ENCODE measurements around the gene PAX2.
"Not testable (repeated sequence)": the region's sequence is repeated elsewhere in the genome, so short reads cannot be mapped to it uniquely, and the experiment has no call there.

PAX2 gene

DNA sequence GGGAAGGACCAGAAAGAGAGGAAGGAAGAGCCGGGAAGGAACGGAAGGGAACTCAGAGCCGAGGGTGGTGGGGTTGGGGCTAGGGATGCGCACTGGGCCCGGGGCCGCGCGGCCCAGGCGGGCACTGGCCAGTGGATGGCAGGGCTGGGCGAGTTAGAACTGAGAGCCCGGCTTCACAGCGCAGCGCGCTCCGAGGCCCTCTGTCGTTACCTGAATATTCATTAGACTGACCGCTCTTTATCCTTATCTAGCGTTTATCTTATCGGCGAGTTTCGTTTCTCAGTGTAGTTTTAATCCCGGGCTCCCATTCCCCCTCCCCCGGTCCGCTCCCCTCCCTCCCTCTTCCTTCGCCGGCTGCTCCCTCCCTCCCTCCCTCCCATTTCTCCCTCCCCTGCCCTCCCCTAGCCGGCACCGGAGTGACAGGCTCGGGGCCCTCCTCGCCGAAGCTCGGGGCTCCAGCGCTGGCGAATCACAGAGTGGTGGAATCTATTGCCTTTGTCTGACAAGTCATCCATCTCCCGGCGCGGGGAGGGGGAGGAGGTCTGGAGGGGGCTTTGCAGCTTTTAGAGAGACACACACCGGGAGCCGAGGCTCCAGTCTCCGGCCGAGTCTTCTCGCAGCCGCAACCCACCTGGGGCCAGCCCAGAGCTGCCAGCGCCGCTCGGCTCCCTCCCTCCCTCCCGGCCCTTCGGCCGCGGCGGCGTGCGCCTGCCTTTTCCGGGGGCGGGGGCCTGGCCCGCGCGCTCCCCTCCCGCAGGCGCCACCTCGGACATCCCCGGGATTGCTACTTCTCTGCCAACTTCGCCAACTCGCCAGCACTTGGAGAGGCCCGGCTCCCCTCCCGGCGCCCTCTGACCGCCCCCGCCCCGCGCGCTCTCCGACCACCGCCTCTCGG is at the start of gene PAX2:
PAX2 (plus strand) TSS at position 596 of the 895 bp plus-strand sequence. CDS start 679 bp downstream, outside the sequence.
- no peak for DNase-seq

DNA sequence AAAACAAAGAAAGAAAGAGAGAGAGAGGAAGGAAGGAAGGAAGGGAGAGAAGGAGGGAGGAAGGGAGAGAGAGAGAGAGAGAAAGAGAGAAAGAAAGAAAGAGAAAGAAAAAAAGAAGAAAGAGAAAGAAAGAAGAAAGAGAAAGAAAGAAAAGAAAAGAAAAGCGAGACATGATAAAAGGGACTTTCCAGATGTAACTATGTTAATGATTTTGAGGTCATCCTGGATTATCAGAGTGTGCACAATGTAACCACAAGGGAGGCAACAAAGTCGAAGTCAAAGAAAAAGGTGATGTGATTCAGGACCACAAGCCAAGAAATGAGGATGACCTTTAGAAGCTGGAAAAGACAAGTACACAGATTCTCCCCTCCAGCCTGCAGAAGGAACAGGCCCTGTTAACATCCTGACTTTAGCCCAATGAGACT is 48.9 kb upstream of the PAX2 start:
- no peak for DNase-seq

DNA sequence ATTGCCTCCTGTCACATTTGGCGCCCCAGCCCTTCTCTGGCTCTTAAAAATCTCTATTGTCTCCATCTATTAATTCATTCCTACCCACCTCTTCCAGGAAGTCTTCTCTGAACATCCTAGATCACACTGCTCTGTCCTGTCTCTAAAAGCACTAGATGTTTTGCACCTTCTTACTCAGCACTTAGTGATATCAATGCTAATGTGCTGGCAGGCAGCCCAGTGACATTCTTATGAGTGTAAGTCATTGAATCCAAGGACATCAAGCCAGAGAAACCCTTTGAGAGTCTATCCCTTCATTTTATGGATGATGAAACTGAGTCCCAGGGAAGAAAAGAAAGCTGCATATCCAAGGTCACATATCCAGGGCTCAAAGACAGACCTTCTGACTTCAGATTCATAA is 48.3 kb upstream of the PAX2 start:
- DNase-seq, result no peak

DNA sequence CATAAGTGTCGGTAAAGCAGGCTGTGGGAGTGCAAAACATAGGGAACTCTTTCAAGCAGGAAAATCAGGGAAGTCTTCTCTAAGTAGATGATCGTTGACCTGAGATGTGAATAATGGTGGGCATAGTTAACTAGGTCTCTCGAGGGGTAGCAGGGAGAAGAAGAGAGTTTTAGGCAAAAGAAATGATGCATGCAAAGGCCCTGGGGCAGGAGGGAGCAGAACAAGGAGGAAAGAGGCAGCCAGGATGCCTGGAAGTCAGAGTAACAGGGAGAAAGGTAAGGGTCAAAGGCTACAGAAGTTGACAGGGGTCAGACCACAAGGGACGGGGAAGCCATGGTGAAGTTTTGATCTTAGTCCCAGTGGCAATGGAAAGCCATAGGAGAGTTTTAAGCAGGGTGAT is 47.8 kb upstream of the PAX2 start:
- no peak for DNase-seq

DNA sequence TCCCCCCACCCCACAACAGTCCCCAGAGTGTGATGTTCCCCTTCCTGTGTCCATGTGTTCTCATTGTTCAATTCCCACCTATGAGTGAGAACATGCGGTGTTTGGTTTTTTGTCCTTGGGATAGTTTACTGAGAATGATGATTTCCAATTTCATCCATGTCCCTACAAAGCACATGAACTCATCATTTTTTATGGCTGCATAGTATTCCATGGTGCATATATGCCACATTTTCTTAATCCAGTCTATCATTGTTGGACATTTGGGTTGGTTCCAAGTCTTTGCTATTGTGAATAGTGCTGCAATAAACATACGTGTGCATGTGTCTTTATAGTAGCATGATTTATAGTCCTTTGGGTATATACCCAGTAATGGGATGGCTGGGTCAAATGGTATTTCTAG is 43.7 kb upstream of the PAX2 start:
- not testable (repeated sequence) for DNase-seq

DNA sequence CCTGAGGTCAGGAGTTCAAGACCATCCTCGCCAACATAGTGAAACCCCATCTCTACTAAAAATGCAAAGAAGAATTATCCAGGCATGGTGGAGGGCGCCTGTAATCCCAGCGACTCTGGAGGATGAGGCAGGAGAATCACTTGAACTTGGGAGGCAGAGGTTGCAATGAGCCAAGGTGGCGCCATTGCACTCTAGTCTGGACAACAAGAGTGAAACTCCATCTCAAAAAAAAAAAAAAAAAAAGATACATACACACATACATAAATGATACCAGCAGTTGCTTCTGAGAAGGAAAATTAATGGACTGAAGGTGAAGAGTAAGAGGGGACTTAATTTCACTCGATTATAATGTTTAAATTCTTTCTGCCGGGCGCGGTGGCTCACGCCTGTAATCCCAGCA is 40.2 kb upstream of the PAX2 start:
- DNase-seq, result no peak

DNA sequence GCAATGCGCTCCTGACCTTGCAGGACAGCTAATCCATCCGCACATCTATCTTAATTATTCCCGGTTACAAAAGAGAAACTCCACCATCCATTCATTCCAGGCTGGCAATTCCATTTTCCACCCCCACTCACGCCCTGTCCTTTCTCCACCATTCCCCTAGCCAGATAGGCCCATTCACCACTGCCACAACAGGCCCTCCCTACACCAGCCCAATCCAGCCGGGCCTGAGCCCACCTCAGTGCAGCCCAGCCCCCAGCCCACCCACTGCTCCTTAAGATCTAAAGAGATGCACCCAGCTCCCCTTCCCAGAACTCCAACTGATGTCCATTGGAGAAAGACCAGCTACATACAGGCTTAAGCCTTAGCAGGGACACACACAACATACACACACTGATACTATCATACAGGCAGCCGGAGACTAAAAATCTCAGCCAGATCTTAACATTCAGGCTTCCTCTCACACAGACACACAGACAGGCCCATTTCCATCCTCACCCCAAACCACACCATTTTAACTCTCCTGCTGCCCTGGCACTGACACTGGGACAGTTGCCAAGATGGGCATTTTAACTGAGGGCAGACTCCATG is 38.0 kb upstream of the PAX2 start:
- no peak for DNase-seq

DNA sequence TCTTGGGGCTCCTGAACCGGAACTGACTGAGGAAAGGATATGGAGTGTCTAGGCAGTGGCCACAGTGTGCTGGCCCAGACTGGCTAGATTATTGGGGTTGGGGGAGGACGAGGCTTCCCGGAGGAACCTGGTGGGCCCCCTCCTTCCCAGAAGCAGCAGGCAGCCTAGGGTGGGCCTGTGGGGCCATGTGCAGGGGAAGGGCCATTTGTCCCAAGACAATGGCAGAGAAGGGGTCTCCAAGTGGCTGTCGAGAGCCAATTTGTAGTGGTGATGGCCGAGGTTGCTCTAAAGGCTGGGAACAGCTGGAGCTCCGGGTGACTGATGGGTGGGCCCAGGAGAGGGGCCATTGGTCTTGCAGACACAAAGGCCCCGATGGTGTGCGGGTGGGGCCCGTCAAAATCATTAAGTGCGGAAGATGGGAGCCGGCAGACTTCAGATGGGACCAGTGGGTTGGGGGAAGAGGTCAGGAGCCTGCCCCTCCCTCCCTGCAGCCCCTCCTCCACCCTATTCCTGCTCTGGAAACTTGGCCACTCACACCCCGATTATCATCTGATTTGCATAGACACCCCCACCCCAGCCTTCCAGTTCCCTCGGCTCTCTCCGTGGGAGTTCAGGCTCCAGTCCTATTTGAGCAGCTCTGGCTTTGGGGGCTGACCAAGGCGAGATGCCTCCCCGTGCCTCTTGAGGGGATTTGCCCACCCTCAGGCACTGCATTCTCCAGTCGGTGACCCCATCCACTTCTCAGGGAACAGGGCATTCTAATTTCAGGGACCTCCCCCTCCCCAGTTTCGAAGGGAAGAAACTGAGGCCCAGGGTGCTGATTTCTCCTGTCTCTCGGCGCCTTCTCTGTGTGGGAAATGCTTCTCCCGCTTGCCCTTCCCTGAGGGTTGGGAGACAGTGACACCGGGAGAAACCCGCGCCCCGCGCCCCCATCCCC is 36.0 kb upstream of the PAX2 start:
- DNase-seq, result no peak

DNA sequence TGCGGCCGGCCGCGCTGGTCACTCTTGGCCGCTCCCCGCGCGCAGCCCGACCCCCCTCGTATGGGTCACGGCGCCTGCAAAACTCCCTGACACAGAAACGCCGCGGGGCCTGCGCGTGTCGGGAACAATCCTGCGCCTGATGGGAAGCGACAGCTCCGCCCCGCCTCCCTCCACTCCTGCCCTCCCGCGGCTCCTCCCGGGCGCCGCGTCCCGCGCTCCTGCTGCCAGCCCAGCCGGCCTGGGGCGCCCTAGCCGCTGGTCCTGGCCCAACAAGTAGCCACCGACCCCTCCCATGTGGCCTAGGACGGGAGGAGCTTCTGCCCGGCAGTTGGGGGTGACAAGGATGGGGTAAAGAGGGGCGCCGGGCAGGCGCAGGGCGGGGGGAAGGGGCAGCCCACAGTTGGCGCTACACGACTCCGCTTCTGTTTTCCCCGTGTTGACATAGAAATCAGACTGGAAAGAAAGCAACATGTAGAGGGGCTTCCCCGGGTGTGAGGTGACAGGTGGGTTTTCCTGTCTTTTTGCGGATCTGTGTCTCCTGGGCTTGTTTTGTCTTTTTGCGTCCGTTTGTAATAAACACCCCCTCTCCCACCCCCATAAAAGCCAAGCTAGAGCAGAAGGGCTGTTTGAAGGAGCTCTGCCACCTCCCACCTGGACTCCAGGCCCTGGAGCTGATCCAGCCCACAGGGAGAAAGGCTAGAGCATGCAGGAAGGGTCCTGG is 35.1 kb upstream of the PAX2 start:
- no peak for DNase-seq

DNA sequence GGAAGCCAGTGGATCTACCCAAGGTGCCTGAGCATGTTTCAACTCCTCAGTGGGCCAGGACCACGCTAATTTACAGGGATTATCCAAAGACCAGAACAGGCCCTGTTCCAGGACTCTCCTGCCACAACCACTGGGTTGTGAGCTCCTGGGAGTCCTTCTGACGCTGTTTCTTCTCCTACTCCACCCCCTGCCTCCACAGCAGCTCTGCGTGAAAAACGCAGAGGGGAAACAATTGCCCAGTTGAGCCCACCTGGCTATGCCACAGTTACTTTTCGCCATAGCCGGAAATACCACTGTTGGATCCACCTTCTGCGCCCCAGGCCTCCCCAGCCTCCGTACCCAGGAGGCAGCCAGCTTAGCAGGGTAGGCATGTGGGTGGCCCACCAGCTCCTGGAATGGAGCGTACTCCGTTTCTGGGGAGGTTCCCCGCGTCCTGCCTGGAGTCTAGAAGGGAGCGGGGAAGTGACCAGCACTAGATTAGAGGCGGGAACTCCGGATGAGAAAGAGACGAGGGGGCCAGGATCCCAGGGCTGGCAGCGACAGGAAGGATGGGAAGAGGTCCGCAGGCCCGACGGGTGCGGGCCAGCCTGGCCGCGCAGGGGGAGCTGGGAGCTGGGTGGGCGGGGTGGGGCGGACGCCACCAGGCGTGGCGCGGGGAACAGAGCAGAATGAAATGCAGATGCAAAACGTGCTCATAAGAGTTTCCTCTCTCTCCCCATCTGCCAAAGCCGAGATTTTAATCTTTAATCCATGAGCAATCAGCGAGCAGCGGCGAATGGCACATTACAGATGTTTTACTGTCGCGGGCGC is 32.1 kb upstream of the PAX2 start:
- DNase-seq, result no peak

DNA sequence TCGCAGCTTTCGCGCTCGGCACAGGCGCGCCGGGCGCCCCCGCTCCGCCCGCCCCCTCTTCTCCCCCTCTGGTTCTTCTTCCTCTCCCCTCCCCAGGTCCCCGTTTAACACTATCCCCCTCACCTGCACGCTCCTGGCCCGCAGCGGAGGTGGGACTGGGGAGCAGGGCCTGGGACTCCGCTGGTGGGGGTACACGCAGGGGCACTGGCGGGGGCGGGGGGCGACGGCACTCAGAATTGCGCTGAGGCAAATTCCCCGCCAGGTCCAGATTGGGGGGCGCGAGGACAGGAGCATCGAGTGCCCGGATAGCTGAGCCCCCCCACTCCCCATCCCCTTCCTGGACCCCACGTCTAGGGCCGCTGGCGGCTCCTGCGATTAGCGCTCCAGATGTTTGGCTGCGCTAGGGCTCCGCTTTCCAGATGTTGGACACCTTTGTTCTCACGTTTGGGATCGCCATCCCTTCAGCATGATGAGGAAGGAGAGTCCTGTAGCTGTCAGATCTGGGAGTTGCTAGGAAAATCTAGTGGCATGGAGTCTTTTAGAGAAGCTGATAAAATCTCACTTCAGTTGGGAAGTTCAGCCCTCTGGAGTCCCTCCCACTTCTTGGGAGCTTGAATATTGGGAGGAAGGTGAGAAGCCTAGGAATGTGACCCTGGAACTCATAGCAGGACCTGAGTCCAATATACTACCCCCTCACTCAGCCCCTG is 31.4 kb upstream of the PAX2 start:
- DNase-seq, result no peak

DNA sequence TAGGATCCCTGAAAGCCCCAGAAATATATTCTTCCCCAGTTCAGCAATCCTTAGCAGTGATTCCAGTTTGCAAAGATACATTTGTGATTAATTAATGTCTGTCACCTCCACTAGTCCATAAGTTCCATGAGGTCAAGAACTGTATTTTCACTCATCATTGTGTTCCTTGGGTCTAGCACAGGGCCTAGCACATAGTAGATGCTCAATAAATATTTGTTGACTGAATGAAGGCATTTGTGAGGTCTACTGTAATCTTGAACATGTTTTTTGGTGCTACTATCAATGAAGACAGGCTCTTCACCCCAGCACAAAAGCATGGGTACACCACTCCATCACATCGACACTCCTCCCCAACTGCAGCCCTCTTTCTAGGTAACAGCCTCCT is 30.8 kb upstream of the PAX2 start:
- DNase-seq, result no peak

DNA sequence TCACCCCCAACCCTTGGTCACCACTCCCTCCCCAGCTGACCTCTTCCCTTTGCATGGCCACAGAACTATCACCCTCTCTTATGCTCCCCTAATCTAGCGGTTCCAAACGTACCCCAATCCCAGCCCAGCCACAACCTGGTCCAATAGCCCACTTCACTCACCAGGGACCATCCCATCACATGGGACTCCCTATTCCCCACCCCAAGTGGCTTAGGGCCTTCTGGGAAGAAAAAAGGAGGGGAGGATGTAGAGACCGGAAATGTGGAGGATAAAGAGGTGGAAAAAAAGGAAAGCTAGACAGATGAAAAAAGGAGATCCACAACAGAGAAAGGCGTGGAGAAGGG is 30.3 kb upstream of the PAX2 start:
- no peak for DNase-seq

DNA sequence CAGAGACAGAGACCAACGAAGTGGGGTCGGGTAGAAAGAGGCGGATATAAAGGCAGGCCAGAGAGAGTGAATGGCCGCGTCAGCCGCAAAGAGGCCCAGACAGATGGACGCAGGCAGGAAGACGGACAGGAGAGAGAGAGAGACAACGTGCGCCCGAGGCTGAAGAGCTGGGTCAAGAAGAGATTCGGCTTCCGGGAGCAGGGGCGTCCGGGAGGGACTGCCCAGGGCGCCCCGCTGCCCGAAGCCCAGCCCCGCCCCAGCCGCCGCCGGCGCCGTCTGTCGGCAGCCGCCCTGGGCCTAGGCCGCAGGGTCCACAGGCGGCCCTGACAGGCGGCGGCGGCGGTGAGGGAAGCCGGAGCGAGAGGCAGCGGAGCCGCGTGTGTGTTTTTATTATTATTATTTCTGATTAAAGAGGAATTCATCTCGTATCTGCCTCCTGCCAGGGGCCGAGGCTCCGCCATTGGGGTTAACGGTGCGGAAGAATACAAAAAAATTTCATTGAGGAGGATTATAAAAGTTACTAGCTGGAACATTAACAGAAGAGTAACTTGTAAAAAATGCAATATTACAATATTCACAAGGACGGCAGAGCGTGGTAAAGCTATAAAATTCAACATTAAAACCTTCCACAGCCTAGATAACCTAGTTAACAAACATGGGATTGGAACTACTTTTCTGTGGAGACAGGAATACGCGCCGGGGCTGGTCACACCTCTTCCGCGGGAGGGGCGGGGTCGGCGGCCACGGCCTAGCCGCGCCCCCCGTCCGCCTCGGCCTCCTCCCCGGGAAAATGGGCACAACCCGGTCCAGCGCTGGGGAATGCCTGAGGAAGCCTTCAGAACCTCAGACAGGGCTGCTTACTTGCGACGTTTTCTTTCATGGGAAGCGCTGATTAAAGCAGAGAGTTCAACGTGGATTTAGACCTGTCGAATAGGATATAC is 29.7 kb upstream of the PAX2 start:
- no peak for DNase-seq

DNA sequence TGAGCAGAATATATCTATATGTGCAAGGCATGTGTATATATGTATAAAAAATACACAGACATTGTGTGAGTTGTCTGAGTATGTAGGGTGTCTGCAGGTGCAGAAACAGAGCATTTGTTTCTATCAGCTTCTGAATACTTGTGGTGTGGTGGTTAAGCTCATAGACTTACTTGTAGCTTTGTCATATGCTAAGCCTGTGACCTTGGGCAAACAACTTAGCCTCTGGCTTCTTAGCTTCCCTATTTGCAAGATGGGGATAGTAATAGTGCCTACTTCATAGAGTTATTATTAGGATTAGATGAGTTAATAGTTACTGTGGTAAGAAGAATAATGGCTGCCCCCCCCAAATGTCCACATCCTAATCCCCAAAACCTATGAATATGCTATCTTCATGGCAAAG is 28.2 kb upstream of the PAX2 start:
- DNase-seq, result no peak

DNA sequence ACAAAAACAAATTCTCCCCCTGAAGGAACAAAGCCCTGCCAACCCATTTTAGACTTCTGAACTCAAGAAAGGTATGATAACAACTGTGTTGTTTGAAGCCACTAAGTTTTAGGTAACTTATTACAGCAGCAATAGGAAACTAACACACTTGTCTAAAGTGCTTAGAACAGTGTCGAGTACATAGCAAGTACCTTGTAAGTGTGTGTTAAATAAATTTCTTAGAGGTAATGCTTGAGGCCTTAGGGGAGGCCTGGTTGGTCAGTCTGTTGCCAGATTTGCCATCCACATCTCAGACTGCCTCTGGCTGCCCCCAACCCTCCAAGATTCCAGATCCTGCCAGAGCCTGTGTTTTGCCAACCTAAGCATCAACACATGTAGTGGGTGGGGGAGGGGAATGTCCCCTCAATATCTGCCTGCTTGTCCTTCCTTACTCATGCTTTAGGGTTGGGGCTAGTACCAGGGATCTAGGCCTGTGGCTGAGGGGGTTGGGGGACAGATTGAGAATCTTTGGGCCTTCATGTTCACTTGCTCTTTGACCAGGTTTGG is 27.1 kb upstream of the PAX2 start:
- no peak for DNase-seq

DNA sequence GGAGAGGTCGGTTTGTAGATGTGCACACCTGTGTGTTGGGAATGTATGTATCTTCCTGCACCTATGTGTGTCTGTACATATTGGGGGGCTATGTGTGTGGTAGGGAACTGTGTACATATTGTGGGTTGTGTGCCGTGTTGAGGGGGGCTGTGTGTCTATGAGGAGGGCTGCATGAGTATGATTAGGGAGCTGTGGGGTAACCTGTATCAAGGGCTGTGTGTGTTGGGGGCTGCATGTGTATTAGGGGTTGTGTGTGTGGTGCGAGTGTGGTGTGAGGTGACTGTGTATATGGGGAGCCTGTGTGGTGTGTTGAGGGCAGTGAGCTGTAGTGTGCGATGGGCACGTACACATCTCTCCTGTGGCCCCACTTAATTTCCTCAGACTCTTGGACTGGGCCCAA is 22.2 kb upstream of the PAX2 start:
- DNase-seq, result no peak

DNA sequence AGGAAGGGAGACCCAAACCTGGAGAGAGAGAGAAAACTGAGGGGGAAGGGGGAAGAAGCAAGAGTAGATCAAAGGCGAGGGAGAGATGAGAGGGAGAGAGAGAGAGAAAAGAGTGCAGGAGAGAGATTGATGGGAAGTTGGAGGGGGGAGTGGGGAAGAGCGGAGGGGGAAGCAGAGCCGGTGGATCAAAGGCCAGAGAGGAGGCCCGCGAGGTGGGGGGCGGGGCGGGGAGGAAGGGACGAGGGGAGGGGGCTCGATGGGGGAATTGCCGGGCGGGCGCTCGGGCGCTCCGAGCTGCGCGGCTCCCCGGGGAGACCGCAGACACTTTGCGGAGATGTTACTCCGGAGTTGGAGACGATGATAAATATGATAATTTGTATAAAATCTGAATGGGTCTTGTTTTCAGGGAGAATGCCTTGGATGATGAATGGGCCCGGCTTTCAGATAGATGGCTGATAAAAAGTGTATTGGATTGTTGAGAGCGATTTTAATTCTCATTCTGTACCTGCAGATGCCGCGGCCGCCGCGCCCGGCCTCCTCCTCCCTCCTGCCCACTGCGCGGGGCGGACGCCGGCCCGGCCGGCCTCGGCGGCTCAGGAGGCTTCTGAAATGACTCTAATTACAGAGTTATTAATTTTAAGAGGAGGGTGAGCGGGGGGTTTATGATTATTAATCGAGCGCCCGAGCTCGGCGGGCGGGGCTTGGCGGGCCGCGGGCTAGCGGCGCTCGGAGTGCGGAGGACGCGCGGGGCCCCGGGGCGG is 21.4 kb upstream of the PAX2 start:
- no peak for DNase-seq

DNA sequence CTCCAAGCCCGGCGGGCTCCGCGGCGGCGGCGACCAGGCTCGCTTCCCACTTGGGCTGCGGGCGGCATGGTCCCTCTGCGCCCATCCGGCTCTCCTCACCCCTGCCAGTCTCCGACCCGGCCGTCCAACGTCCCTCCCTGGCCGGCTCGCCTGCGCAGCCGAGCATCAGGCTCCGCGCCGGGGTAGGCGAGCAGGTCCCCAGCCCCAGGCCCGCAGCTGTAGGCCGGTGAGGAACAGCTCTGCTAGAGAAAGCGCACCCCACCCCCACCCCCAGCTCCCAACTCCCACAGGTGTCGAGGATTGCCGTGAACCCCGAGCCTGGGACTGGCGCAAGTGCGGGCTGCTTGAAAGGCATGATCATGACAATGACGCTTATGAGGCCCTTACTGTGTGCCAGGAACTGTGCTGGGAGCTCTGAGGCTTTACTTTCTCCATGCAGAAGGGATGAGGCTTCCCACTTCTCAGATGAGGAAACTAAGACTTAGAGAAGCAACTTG is 20.8 kb upstream of the PAX2 start:
- DNase-seq, result no peak

Data from inflammatory macrophage treated with lipopolysaccharide for 1 hour (primary cell).